ENCODE data around the gene PACC1. TPM values are rescaled to one million over a fixed set of nuclear protein-coding genes. Genes with fewer than 3 reads are reported as not detected.
"Not testable (repeated sequence)": the region's sequence is repeated elsewhere in the genome, so short reads cannot be mapped to it uniquely, and the experiment has no call there.

Gene PACC1
- total RNA-seq, 5 donors from 2014 or later (not counting 1 experiment from before 2014, with no cell fraction given) = 5.5 to 16.4 (median 11.1) TPM

- H3K4me3 ChIP-seq (ENCODE audit: control insufficient read depth in 1 of 2, extremely low read depth in 1 of 2, low read length in 1 of 2); DNase-seq; H3K4me3 Mint-ChIP-seq; ATAC-seq (replicated peaks in 1 of 4); POLR2A ChIA-PET; H3K9me3 Mint-ChIP-seq; H3K27me3 Mint-ChIP-seq; H3K36me3 ChIP-seq (ENCODE audit: control insufficient read depth in 2 of 2, extremely low read depth in 1 of 2, insufficient read depth in 1 of 2, low read length in 1 of 2); H3K27ac ChIP-seq (ENCODE audit: low read length); H3K27me3 ChIP-seq (replicated peaks in 1 of 2; ENCODE audit: control insufficient read depth in 2 of 2, extremely low read depth in 1 of 2, insufficient read depth in 2 of 2, low read length in 1 of 2); H3K36me3 Mint-ChIP-seq; H3K9me3 ChIP-seq; CTCF ChIA-PET; H3K27ac Mint-ChIP-seq: not testable (repeated sequence)
- peaks cover 44 to 55% (median 50%) of the 10 kb centered on the region in 3 donors for H3K4me1 Mint-ChIP-seq
- peaks cover 6 to 23% of the 10 kb centered on the region in 2 experiments for H3K4me1 ChIP-seq (ENCODE audit: control insufficient read depth in 1 of 2, extremely low read depth in 1 of 2, insufficient read depth in 2 of 2, low read length in 2 of 2)
- WGBS (ENCODE audit: insufficient coverage) = no CpG with 5 or more reads among the region's 34 CpGs
Observed at GRCh38 chr1:212321031-212321430, 93.7 kb downstream of the PACC1 start.

GRCh38 chr1:212317916-212318315, 96.8 kb downstream of the PACC1 start:
- no peak for DNase-seq
- Histone ChIP-seq H3K4me1 (ENCODE audit: control insufficient read depth in 1 of 2, extremely low read depth in 1 of 2, insufficient read depth in 2 of 2, low read length in 2 of 2) (peaks cover 11 to 15% of the 10 kb centered on the region in 2 experiments), H3K36me3 (ENCODE audit: control insufficient read depth in 2 of 2, extremely low read depth in 1 of 2, insufficient read depth in 1 of 2, low read length in 1 of 2) (peaks cover 0 to 2% of the 10 kb centered on the region in 2 donors), H3K4me3 (ENCODE audit: control insufficient read depth in 1 of 2, extremely low read depth in 1 of 2, low read length in 1 of 2) (no peak overlapping the region), H3K27ac (ENCODE audit: low read length) (no peak overlapping the region), H3K27me3 (replicated peaks in 1 of 2; ENCODE audit: control insufficient read depth in 2 of 2, extremely low read depth in 1 of 2, insufficient read depth in 2 of 2, low read length in 1 of 2) (no peaks in the 10 kb centered on the region), H3K9me3 (no peaks in the 10 kb centered on the region)
- Mint-ChIP-seq H3K27ac (no peak overlapping the region), H3K4me3 (no peak overlapping the region), H3K36me3 (peaks cover 13% of the 10 kb centered on the region), H3K4me1 (peaks cover 36 to 52% (median 48%) of the 10 kb centered on the region in 3 donors), H3K27me3 (no peaks in the 10 kb centered on the region), H3K9me3 (no peaks in the 10 kb centered on the region)
- ATAC-seq (replicated peaks in 1 of 4) = no peak
- ChIA-PET POLR2A (interaction anchor here in 1 of 2 donors (0.6 kb wide), 2 partner anchors 212 to 637 kb away, joined by 3 read pairs; no protein-coding TSS in a partner anchor), CTCF (no interaction called here)
- WGBS (ENCODE audit: insufficient coverage) = no CpG with 5 or more reads among the region's 2 CpGs

GRCh38 chr1:212315907-212316306, 98.8 kb downstream of the PACC1 start:
- ATAC-seq (replicated peaks in 1 of 4) = peak in 2 of 4 experiments; percentile 12 to 28
- Histone ChIP-seq H3K9me3 (no peaks in the 10 kb centered on the region), H3K4me3 (ENCODE audit: control insufficient read depth in 1 of 2, extremely low read depth in 1 of 2, low read length in 1 of 2) (no peak overlapping the region), H3K27me3 (replicated peaks in 1 of 2; ENCODE audit: control insufficient read depth in 2 of 2, extremely low read depth in 1 of 2, insufficient read depth in 2 of 2, low read length in 1 of 2) (no peaks in the 10 kb centered on the region), H3K27ac (ENCODE audit: low read length) (no peak overlapping the region), H3K4me1 (ENCODE audit: control insufficient read depth in 1 of 2, extremely low read depth in 1 of 2, insufficient read depth in 2 of 2, low read length in 2 of 2) (peaks cover 5 to 15% of the 10 kb centered on the region in 2 experiments), H3K36me3 (ENCODE audit: control insufficient read depth in 2 of 2, extremely low read depth in 1 of 2, insufficient read depth in 1 of 2, low read length in 1 of 2) (peaks cover 0 to 5% of the 10 kb centered on the region in 2 donors)
- peak in 1 of 35 experiments; percentile 38 for DNase-seq
- Mint-ChIP-seq H3K9me3 (peaks cover 0 to 3% (median 0%) of the 10 kb centered on the region in 3 donors), H3K4me3 (no peak overlapping the region), H3K27me3 (no peaks in the 10 kb centered on the region), H3K36me3 (peaks cover 18% of the 10 kb centered on the region), H3K4me1 (peaks cover 34 to 51% (median 49%) of the 10 kb centered on the region in 3 donors), H3K27ac (peak overlapping the region; percentile 3 to 13)
- CTCF ChIA-PET = interaction anchor here (0.5 to 1.8 kb wide), 6 partner anchors 91 to 280 kb away, joined by 3 to 9 read pairs (median 4); partner anchors contain the start of genes DTL (in 1 of the 2) and INTS7 (in 1 of the 2)
- POLR2A ChIA-PET = interaction anchor here in 1 of 2 donors (0.5 to 0.6 kb wide), 2 partner anchors 280 to 811 kb away, joined by 3 to 4 read pairs; partner anchors contain the start of genes DTL and INTS7

- CTCF ChIA-PET = interaction anchor here in 1 of 2 donors (1.3 kb wide), 1 partner anchor 25 kb away, joined by 3 read pairs; no protein-coding TSS in a partner anchor
- Mint-ChIP-seq H3K9me3 (peaks cover 0 to 3% (median 0%) of the 10 kb centered on the region in 3 donors), H3K4me3 (no peak overlapping the region), H3K36me3 (peaks cover 23% of the 10 kb centered on the region), H3K27me3 (no peaks in the 10 kb centered on the region), H3K4me1 (peaks cover 41 to 58% (median 56%) of the 10 kb centered on the region in 3 donors), H3K27ac (no peak overlapping the region)
- peaks cover 0 to 9% of the 10 kb centered on the region in 2 donors for H3K36me3 ChIP-seq (ENCODE audit: control insufficient read depth in 2 of 2, extremely low read depth in 1 of 2, insufficient read depth in 1 of 2, low read length in 1 of 2)
- DNase-seq (no peak), ATAC-seq (replicated peaks in 1 of 4) (no peak)
- WGBS (ENCODE audit: insufficient coverage) = no CpG with 5 or more reads among the region's 2 CpGs
- no peak overlapping the region for H3K4me3 ChIP-seq (ENCODE audit: control insufficient read depth in 1 of 2, extremely low read depth in 1 of 2, low read length in 1 of 2)
- no peaks in the 10 kb centered on the region for H3K27me3 ChIP-seq (replicated peaks in 1 of 2; ENCODE audit: control insufficient read depth in 2 of 2, extremely low read depth in 1 of 2, insufficient read depth in 2 of 2, low read length in 1 of 2)
- no peak overlapping the region for H3K27ac ChIP-seq (ENCODE audit: low read length)
- POLR2A ChIA-PET = no interaction called here
- no peaks in the 10 kb centered on the region for H3K9me3 ChIP-seq
- peaks cover 5 to 17% of the 10 kb centered on the region in 2 experiments for H3K4me1 ChIP-seq (ENCODE audit: control insufficient read depth in 1 of 2, extremely low read depth in 1 of 2, insufficient read depth in 2 of 2, low read length in 2 of 2)
Observed at GRCh38 chr1:212315184-212315583, 99.5 kb downstream of the PACC1 start.

Other genes starting within 250 kb of the PACC1 start
- 10 to 100 TPM; 40.4 to 51.1 (median 46.7) TPM for gene PPP2R5A, start 129.5 kb downstream of the PACC1 start, total RNA-seq
- 10 to 100 TPM; 17.4 to 29.3 (median 25.9) TPM for gene NENF, start 18.0 kb upstream of the PACC1 start, total RNA-seq
- gene ATF3, start 193.9 kb upstream of the PACC1 start, total RNA-seq = 10 to 100 TPM in 2 of 5 donors, 1 to 10 TPM in 3; 1.5 to 20.1 (median 3.1) TPM

Measured in T-cell (primary cell).